Stimulated activated CD8-positive, alpha-beta memory T cell treated with anti-CD3 and anti-CD28 coated beads, Interleukin-12 subunit alpha, Interleukin-12 subunit beta, amount 100 ng/mL, for 4 hours (primary cell): Measurements from ENCODE around the gene OSBPL8.
"Not testable (repeated sequence)": the region's sequence is repeated elsewhere in the genome, so short reads cannot be mapped to it uniquely, and the experiment has no call there.

Experiments used
- DNase-seq: peaks from one replicate; pipeline ENCODE4 v3.0.0-alpha.2; 2020; ENCODE audit warnings: low read depth

The OSBPL8 gene

GRCh38 chr12:76422154-76422542, 137.4 kb downstream of the OSBPL8 start:
- no peak for DNase-seq

DNA sequence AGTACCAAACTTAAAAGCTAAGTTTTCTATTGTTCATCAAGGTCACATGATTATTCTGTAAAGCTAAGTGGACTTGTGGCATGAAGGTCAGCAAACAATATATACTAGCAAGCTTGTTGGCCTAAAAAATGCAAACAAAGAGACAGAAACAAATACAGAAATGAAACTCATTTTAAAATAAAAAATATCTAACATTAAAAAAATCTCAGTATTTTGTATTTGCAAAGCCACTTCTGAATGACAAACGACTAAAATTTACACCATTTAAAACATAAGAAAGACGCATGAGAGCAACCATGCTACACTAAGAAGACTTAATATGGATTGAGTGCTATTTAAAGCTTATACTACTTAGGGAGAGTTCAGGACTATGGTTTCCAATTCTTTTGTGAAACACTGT, 138.5 kb downstream of the OSBPL8 start:
- DNase-seq, result no peak

DNA sequence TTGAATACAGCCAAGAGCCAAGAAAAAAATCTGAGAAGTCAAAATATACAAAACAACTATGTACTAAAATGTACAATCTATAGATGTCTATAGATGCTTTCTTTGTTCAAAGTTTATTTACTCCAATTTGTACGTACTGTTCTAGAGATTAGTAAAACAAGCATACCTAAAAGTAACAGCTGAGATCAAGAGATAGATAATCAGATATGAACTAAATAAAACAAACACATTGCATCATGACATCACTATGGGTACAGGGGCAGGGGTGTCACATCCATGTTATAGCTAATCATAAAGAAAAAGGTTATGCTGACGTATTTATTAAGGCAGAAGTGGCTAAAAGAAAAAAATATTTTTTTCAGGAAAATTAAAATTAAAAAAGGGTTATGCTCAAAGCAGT, 139.3 kb downstream of the OSBPL8 start:
- no peak for DNase-seq

GRCh38 chr12:76417116-76417515, 142.5 kb downstream of the OSBPL8 start:
- no peak for DNase-seq

- no peak for DNase-seq
These were observed 146.4 kb downstream of the OSBPL8 start for GRCh38 chr12:76413121-76413520.

GRCh38 chr12:76410781-76411180, 148.8 kb downstream of the OSBPL8 start:
- no peak for DNase-seq

DNA sequence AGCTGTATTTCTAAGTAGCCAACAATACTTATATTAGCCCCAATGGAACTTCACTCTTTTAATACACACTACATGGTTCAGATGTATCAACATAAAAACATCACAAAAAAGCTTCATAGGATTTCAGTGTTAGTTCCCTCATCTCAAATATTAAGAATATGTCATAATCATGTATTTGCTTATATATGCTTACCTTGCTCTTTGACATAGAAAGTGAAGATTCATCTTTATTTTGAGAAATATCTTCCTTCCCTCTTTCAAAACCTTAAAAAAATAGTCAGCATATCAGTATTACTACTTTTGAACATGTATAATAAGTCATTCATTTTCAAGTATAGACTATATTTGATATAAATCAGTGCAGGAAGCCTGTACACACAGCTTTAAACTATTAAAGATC, 149.2 kb downstream of the OSBPL8 start:
- no peak for DNase-seq

- no peak for DNase-seq
These were observed 150.5 kb downstream of the OSBPL8 start for GRCh38 chr12:76409074-76409473.

- DNase-seq, result no peak
These were observed 151.9 kb downstream of the OSBPL8 start for GRCh38 chr12:76407710-76408109.

- DNase-seq, result no peak
These were observed 157.3 kb downstream of the OSBPL8 start for GRCh38 chr12:76402259-76402658.

GRCh38 chr12:76400136-76400535, 159.4 kb downstream of the OSBPL8 start:
- DNase-seq, result no peak

DNA sequence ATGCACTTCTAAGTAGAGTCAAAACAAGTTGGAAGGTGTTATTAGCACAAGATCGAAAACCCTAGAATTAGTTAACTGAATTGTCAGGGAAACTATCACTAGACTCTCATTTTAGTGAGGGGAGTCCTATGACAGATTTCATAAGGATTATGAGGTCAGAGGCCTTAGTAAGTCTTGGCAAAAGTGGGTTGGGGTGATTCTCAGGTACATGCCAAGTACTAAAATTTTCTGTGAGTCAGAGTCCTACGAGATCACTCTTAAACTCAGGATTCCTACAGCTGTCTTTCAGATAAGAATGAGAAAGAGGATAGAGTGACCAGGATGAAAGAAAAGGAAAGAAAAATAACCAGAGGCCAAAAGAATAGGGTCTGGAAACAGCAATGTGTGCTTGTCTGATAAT, 160.5 kb downstream of the OSBPL8 start:
- DNase-seq, result no peak

GRCh38 chr12:76398106-76398505, 161.5 kb downstream of the OSBPL8 start:
- DNase-seq, result no peak

DNA sequence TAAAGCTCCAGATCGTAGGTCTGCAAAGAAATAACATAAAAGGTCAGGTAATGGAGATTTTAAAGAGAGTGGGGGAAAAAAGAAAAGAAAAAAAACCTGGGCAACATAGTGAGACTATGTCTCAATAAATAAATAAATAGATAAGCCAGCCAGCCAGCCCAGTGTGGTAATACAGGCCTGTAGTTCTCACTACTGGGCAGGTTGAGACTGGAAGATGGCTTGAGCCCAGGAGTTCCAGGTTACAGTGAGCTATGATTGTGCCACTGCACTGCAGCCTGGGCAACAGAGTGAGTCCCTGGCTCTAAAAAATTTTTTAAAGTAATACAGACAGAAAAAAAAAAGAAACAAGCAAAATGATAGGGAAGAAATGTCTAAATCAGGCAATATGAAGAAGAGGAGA, 168.1 kb downstream of the OSBPL8 start:
- DNase-seq, result no peak

GRCh38 chr12:76387614-76388013, 172.0 kb downstream of the OSBPL8 start:
- no peak for DNase-seq

DNA sequence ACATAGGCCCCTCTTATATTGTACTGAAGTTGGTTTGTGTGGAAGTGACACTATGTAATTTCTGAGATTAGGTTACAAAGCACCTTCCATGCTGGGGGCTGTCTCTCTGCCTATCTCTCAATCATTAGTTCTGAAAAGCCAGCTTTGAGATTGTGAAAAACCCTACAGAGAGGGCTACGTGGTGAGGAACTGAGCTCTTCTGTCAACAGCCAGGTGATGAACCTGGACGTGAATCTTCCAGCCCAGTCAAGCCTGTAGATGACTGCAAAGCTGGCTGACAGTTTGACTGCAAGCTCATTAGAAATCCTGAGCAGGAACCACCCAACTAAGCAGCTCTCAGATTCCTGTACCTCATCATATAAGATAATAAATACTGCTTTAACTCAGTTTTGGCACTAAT, 175.0 kb downstream of the OSBPL8 start:
- DNase-seq, result no peak

DNA sequence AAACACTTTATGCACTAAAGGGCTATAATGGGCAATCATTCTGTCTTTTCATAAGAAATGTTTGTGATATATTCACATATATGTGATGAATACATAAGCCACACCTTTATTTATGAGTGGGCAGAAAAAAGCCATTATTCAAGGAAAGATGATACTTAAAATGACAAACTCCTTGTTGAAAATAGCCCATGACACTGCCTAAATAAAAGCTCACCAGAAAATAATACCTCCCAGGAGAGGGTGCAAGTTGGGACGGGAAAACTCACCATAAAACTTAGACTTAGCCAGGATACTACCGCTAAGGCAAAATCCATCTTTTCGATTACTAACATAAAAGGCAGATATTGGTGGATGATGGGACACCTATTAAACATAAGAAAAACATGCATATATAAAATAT, 175.6 kb downstream of the OSBPL8 start:
- DNase-seq, result no peak

GRCh38 chr12:76379261-76379660, 180.3 kb downstream of the OSBPL8 start:
- DNase-seq, result no peak

DNA sequence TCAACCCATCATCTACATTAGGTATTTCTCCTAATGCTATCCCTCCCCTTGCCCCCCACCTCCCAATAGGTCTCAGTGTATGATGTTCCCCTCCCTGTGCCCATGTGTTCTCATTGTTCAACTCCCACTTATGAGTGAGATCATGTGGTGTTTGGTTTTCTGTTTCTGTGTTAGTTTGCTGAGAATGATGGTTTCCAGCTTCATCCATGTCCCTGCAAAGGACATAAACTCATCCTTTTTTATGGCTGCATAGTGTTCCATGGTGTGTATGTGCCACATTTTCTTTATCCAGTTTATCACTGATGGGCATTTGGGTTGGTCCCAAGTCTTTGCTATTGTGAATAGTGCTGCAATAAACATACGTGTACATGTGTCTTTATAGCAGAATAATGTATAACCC, 182.7 kb downstream of the OSBPL8 start:
- DNase-seq, result not testable (repeated sequence)

DNA sequence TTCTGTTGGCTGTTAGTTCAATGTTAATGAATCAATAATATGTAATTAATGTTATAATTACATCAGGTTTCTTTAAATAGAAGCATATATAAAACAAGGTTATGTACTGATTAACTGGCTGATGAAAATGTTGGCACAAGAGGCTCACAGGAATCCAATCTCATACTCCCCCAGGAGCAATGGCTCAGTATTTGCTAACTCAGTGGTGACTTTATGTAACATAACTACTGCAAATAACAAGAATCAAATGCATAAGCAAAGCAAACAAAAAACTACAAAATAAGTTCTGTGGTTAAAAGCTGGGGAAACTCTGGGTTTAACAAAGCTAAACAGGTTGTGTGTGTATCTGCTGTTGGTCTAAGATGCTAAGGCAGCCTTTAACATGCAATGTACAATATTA, 183.6 kb downstream of the OSBPL8 start:
- DNase-seq, result no peak

GRCh38 chr12:76375470-76375869, 184.1 kb downstream of the OSBPL8 start:
- no peak for DNase-seq

DNA sequence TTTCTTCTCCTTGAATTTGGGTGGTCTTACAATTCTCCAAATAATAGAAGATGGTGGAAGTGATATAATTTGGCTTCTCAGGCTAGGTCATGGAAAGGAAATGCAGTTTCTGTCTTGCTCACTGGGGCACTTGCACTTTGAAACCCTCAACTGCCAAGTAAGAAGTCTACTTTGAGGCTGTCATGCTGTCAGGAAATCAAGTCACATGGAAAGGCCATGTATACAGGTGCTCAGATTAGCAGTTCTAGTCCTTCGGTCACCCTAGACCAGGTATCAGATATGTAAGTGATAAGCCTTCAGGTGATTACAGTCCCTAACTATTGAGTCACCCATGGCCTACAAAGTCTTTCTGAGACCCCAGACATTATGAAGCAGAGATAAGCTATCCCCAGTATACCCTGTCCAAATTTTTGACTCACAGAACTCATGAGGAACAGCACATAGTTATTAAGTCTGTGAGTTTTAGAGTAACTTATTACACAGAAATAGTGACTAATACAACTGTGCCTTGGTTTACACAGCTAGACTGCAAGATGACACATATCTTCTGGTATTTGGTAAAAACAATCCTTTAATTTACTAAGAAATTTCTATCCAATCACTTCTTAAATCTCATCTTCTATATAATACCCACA, 185.1 kb downstream of the OSBPL8 start:
- DNase-seq, result no peak

DNA sequence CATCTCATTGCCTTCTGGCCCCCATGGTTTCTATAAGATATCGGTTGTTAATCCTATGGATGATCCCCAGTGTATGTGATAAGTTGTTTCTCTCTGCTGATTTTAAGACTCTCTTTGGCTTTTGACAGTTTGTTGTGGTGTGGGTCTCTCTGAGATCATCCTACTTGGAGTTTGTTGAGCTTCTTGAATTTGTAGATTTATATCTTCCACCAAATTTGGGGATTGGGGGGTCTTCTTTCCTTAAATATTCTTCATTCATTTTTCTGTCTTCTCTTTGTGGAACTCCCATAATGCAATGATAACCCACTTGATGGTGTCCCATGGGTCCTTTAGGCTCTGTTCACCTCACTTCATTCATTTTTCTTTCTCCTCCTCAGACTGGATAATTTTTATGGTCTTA, 191.3 kb downstream of the OSBPL8 start:
- no peak for DNase-seq

DNA sequence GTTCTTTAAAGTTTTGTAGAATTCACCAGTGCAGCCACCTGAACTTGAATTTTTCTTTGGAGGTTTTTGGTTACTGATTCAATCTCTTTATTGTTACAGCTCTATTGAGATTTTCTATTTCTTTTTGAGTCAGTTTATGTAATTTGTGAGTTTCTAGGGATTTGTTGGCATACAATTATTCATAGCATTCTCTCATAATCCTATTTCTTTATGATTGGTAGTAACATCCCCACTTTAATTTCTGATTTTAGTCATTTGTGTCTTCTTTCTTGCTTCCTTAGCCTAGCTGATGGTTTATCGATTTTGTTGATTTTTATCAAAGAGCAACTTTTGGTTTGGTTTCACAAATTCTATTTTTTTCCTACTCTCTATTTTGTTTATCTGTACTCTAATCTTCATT, 193.4 kb downstream of the OSBPL8 start:
- DNase-seq, result no peak

GRCh38 chr12:76364131-76364530, 195.4 kb downstream of the OSBPL8 start:
- not testable (repeated sequence) for DNase-seq
